Upper lobe of left lung (tissue), 6 donors: ENCODE data around the gene ASCC3. TPM values are rescaled to one million over a fixed set of nuclear protein-coding genes. Genes with fewer than 3 reads are reported as not detected.

Source experiments
- ATAC-seq, 2 donors: fragments of 200-7000 bp; cut with Tn5 transposase; one replicate each; pipeline ENCODE4 v1.9.1; 2022; ENCODE audit warnings: mild to moderate bottlenecking in 2 of 2, moderate library complexity in 2 of 2; ENCODE audit not compliant: low FRiP score in 2 of 2
- DNase-seq, 2 donors: peaks; one replicate each; pipeline ENCODE4 v3.0.0-alpha.2; 2019 to 2020
- H3K27ac ChIP-seq, 4 donors: fragments of 200-600 bp; sonication (generic); one replicate each; pipeline ENCODE4 v1.5.1; 2016 to 2019
- H3K27me3 ChIP-seq, 4 donors: fragments of 200-600 bp; sonication (generic); one replicate each; pipeline ENCODE4 v1.5.1; 2017 to 2019
- H3K36me3 ChIP-seq, 4 donors: fragments of 200-600 bp; sonication (generic); one replicate each; pipeline ENCODE4 v1.5.1; 2016 to 2019
- H3K4me1 ChIP-seq, 4 donors: fragments of 200-600 bp; sonication (generic); one replicate each; pipeline ENCODE4 v1.5.1; 2018 to 2019
- H3K4me3 ChIP-seq, 4 donors: fragments of 200-600 bp; sonication (generic); one replicate each; pipeline ENCODE4 v1.5.1; 2017 to 2019; ENCODE audit warnings: mild to moderate bottlenecking in 2 of 4, moderate library complexity in 1 of 4
- H3K9me3 ChIP-seq, 4 donors: fragments of 200-600 bp; sonication (generic); one replicate each; pipeline ENCODE4 v1.5.1; 2018 to 2019
- CTCF ChIP-seq, 6 experiments: fragments of 450-650 bp in 4 of 6; fragments of 200-600 bp in 2 of 6; sonication (generic) in 2 of 6; IDR thresholded peaks; one replicate each; pipeline ENCODE4 v1.5.1; 2016 to 2019; ENCODE audit warnings: antibody characterized with exemption in 6 of 6
- EP300 ChIP-seq, 4 donors: sonication (generic); formaldehyde crosslinking; IDR thresholded peaks; one replicate each; pipeline ENCODE4 v1.5.1; 2017; ENCODE audit warnings: antibody characterized with exemption in 4 of 4, control low read depth in 2 of 4
- POLR2A ChIP-seq, 4 donors: fragments of 450-650 bp; IDR thresholded peaks; one replicate each; pipeline ENCODE4 v1.5.1; 2016 to 2017; ENCODE audit warnings: antibody characterized with exemption in 4 of 4, mild to moderate bottlenecking in 2 of 4
- POLR2AphosphoS5 ChIP-seq, 2 donors: sonication (generic); formaldehyde crosslinking; IDR thresholded peaks; one replicate each; pipeline ENCODE4 v1.5.1; 2017; ENCODE audit warnings: antibody characterized with exemption in 2 of 2
- WGBS, 2 donors: methylation state at CpG; one replicate each; pipeline ENCODE4 v1.1.5; 2017 to 2018; 5-methylcytosine and 5-hydroxymethylcytosine counted together
- total RNA-seq, 6 donors: library from RNA; depleted of rRNA in 4 of 6; stranded (reverse); fragments of >200 nt in 4 of 6; gene quantifications; one replicate each; pipeline versions ENCODE4 v1.1.0 to v1.2.1, GENCODE V29; 2016 to 2021
- donor health status: DM: no; HTN: no; CAD: no; lungs with moderate emphysema.
- donor health status: DM: no; HTN: yes; CAD: no; lungs with severe emphysema.

ASCC3 gene
- total RNA-seq, 6 donors from 2014 or later, result 18.4 to 52.2 (median 33.9) TPM

- H3K27ac ChIP-seq, result no peak overlapping the region
- no peaks in the 10 kb centered on the region for H3K36me3 ChIP-seq
- no peak for ATAC-seq
- TF ChIP-seq POLR2AphosphoS5 (IDR thresholded peaks at IDR 0.05) (no peak), EP300 (IDR thresholded peaks at IDR 0.05) (no peak), POLR2A (IDR thresholded peaks at IDR 0.05) (no peak), CTCF (IDR thresholded peaks at IDR 0.05) (no peak)
- H3K4me3 ChIP-seq, result no peak overlapping the region
- no peak for DNase-seq
- peaks cover 1 to 93% (median 53%) of the 10 kb centered on the region in 4 donors for H3K27me3 ChIP-seq
- H3K4me1 ChIP-seq, result peaks cover 0 to 25% (median 2%) of the 10 kb centered on the region in 4 donors
- H3K9me3 ChIP-seq, result no peaks in the 10 kb centered on the region
- 28% methylated on average over 10 of the region's 10 CpGs for WGBS, 2 donors
Observed at GRCh38 chr6:100458841-100459591, 422.1 kb downstream of the ASCC3 start.
